ENCODE measurements around the gene NAGLU. TPM values are rescaled to one million over a fixed set of nuclear protein-coding genes. Genes with fewer than 3 reads are reported as not detected.
A peak's percentile ranks its signal among the peaks of the same experiment; 100 is the strongest.

Gene NAGLU
- total and polyA plus RNA-seq, 2 of the 13 experiments (the other 11 are each of a cell fraction or from before 2014, with no cell fraction given): 28.2 to 40.1 TPM

DNA sequence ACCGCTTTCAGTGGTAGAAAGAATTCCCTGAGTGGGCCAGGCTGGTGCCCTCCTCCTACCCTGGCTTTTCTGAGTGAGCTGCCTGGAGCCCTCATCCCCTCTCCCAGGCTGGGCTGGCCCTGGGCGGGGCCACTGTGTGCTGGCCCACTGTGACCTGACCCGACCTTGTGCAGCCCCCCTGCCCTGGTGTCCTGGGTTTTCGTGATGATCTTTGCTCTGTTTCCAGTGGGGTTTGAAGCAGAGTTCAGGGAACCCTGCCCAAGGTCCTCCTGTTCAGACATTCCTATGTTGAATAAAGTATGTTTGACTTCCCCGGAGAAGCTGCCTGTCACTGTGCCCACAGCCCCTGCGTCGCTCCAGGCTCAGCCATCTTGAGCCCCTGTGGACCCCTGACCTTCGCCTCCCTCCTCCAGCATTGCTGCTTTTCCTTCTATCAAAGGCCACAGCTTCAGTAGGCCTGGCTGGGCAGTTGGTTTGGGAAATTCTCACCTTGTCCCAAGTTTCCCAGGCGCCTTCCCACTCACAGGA is 13.7 kb upstream of the NAGLU start (continued):
- TF ChIP-seq PPARG (CRISPR knock-in tag; conservative IDR thresholded peaks at IDR 0.05): peak; percentile 53; the same call in 1 of the 2 replicates
- no peak for TF ChIP-seq ZNF879 (CRISPR knock-in tag; IDR thresholded peaks at IDR 0.05)
- no peak for TF ChIP-seq ZBTB10 (CRISPR knock-in tag; IDR thresholded peaks at IDR 0.05; ENCODE audit: borderline replicate concordance)
- no peak for TF ChIP-seq ZNF24 (IDR thresholded peaks at IDR 0.05)
- no peak for TF ChIP-seq ZNF256 (CRISPR knock-in tag; conservative IDR thresholded peaks at IDR 0.05)
- TF ChIP-seq ATM (IDR thresholded peaks at IDR 0.05; ENCODE audit: borderline replicate concordance): no peak
- no peak for TF ChIP-seq ZNF567 (CRISPR knock-in tag; IDR thresholded peaks at IDR 0.05; ENCODE audit: borderline replicate concordance)
- no peak for TF ChIP-seq KDM4B (CRISPR knock-in tag; IDR thresholded peaks at IDR 0.05)
- TF ChIP-seq, protein P1, sequence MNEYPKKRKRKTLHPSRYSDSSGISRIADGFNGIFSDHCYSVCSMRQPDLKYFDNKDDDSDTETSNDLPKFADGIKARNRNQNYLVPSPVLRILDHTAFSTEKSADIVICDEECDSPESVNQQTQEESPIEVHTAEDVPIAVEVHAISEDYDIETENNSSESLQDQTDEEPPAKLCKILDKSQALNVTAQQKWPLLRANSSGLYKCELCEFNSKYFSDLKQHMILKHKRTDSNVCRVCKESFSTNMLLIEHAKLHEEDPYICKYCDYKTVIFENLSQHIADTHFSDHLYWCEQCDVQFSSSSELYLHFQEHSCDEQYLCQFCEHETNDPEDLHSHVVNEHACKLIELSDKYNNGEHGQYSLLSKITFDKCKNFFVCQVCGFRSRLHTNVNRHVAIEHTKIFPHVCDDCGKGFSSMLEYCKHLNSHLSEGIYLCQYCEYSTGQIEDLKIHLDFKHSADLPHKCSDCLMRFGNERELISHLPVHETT (CRISPR knock-in tag; conservative IDR thresholded peaks at IDR 0.05): no peak
- TF ChIP-seq, protein P2, sequence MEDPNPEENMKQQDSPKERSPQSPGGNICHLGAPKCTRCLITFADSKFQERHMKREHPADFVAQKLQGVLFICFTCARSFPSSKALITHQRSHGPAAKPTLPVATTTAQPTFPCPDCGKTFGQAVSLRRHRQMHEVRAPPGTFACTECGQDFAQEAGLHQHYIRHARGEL (CRISPR knock-in tag; IDR thresholded peaks at IDR 0.05): no peak
- no peak for TF ChIP-seq ATF3 (CRISPR knock-in tag; IDR thresholded peaks at IDR 0.05)
- TF ChIP-seq POGZ (CRISPR knock-in tag; IDR thresholded peaks at IDR 0.05): peak; percentile 55; the same call in 1 of the 2 replicates
- peak; percentile 28; the same call in 1 of the 2 replicates for TF ChIP-seq NFKB2 (CRISPR knock-in tag; IDR thresholded peaks at IDR 0.05; ENCODE audit: borderline replicate concordance)
- no peak for TF ChIP-seq GPN1 (CRISPR knock-in tag; IDR thresholded peaks at IDR 0.05; ENCODE audit: borderline replicate concordance)
- TF ChIP-seq MAFF (IDR thresholded peaks at IDR 0.05; ENCODE audit: low read depth, low read length): no peak
- peak; percentile 55; the same call in 1 of the 2 replicates for TF ChIP-seq MED1 (CRISPR knock-in tag; IDR thresholded peaks at IDR 0.05)
- TF ChIP-seq SALL1 (CRISPR knock-in tag; IDR thresholded peaks at IDR 0.05): peak; percentile 80
- no peak for TF ChIP-seq ZNF282 (IDR thresholded peaks at IDR 0.05; ENCODE audit: partially characterized antibody)
- TF ChIP-seq ZNF3 (CRISPR knock-in tag; IDR thresholded peaks at IDR 0.05): no peak
- no peak for TF ChIP-seq NFRKB (IDR thresholded peaks at IDR 0.05)
- no peak for TF ChIP-seq ZNF484 (CRISPR knock-in tag; IDR thresholded peaks at IDR 0.05; ENCODE audit: borderline replicate concordance, low read depth)
- no peak for TF ChIP-seq FOXK2 (IDR thresholded peaks at IDR 0.05)
- TF ChIP-seq ARID4A (CRISPR knock-in tag; IDR thresholded peaks at IDR 0.05; ENCODE audit: borderline replicate concordance): peak; percentile 62; the same call in 1 of the 2 replicates
- TF ChIP-seq GZF1 (CRISPR knock-in tag; IDR thresholded peaks at IDR 0.05): no peak
- no peak for TF ChIP-seq ZNF557 (CRISPR knock-in tag; IDR thresholded peaks at IDR 0.05)

Measured in HepG2 (cell line).